Ishikawa (cell line): Measurements from ENCODE around the gene GPR62.

Experiments
- CEBPB ChIP-seq: IDR thresholded peaks from 2 replicates; pipeline ENCODE4 v1.6.1; 2012
- CREB1 ChIP-seq: IDR thresholded peaks from 2 replicates; pipeline ENCODE4 v1.6.1; 2012; ENCODE audit warnings: low read depth
- EGR1 ChIP-seq: IDR thresholded peaks from 2 replicates; pipeline ENCODE4 v1.6.1; 2012
- EP300 ChIP-seq: IDR thresholded peaks from 2 replicates; pipeline ENCODE4 v1.6.1; 2012; ENCODE audit warnings: borderline replicate concordance
- FOXM1 ChIP-seq: IDR thresholded peaks from 2 replicates; pipeline ENCODE4 v1.6.1; 2012; ENCODE audit warnings: low read depth, borderline replicate concordance
- NFIC ChIP-seq: IDR thresholded peaks from 2 replicates; pipeline ENCODE4 v1.6.1; 2012
- RAD21 ChIP-seq: IDR thresholded peaks from 2 replicates; pipeline ENCODE4 v1.6.1; 2012; ENCODE audit warnings: low read depth
- TAF1 ChIP-seq: IDR thresholded peaks from 2 replicates; pipeline ENCODE4 v1.6.1; 2012; ENCODE audit warnings: low read depth, mild to moderate bottlenecking
- TCF12 ChIP-seq: IDR thresholded peaks from 2 replicates; pipeline ENCODE4 v1.6.1; 2012; ENCODE audit warnings: low read depth
- TEAD4 ChIP-seq: IDR thresholded peaks from 2 replicates; pipeline ENCODE4 v1.6.1; 2012
- YY1 ChIP-seq: IDR thresholded peaks from 2 replicates; pipeline ENCODE4 v1.6.1; 2012; ENCODE audit warnings: low read depth
- ZBTB7A ChIP-seq: IDR thresholded peaks from 2 replicates; pipeline ENCODE4 v1.6.1; 2012; ENCODE audit warnings: low read depth
- TF ChIP-seq, protein P1 (sequence below): IDR thresholded peaks from 2 replicates; pipeline ENCODE4 v1.6.1; 2012
- TF ChIP-seq, protein P2 (sequence below): IDR thresholded peaks from 2 replicates; pipeline ENCODE4 v1.6.1; 2012; ENCODE audit warnings: low read depth, mild to moderate bottlenecking
- TF ChIP-seq, protein P3 (sequence below): IDR thresholded peaks from 2 replicates; pipeline ENCODE4 v1.6.1; 2012

The GPR62 gene

DNA sequence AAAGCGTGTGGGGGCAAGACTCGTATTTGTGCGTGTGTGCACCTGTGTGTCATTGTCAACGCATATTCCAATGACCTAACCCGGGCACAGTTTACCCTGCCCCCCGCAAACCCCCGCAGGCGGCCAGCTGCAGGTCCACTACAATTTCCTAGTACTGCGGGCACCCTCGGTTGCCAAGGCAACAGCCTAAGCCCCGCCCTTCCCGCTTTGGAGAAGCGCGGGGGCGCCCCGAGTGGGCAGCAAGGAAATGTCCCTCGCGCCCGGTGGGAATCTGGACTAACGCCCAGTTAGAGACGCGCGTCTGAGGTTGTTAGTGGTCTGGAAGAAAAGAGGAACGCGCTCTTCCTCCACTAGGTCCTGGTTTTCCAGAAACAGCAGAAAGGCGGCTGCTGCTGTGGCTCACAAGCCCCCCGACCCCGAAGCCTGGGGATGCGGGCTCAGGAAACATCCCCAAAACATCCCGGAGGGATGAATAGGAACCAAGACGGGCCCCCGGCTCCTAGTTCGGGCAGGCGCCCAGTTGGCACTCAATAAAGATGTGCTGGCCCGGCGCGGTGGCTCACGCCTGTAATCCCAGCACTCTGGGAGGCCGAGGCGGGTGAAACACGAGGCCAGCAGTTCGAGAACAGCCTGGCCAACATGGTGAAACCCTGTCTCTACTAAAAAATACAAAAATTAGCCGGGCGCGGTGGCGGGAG, 20.8 kb downstream of the GPR62 start:
- TF ChIP-seq RAD21 (peak; percentile 16; the same call in 1 of the 2 replicates), TEAD4 (no peak), EGR1 (peak; percentile 69), NFIC (no peak)

DNA sequence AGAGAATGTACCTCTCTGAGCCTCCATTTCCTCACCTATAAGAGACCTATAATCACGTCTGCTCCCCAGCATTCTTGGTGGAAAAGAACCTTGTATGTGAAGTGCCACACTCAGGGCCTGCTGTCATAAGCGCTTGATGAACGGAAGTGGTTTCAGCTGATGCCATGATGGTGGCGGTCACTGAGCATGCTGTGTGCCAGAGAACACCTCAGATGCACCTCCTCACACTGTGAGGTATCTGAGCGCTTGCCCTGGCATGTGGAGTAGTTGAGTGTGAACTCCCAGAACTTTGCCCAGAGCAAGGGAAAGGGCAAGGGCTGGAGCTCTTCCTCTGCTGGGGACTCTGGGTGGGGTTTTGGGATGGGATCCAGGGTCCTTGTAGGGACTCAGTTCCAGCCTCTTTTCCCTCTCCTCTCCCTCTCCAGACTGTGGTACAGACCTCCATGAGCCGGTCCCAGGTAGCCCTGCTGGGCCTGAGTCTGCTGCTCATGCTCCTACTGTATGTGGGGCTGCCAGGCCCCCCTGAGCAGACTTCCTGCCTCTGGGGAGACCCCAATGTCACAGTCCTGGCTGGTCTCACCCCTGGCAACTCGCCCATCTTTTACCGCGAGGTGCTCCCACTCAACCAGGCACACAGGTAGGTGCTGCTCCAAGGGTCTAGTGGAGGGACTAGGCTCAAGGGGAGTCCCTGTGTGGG, 22.4 kb downstream of the GPR62 start:
- TF ChIP-seq TCF12 (no peak), NFIC (no peak), CREB1 (no peak), TEAD4 (no peak), RAD21 (no peak), YY1 (no peak), EP300 (no peak), ZBTB7A (no peak), EGR1 (no peak), CEBPB (no peak), TAF1 (no peak), FOXM1 (no peak)
- TF ChIP-seq, protein P1, sequence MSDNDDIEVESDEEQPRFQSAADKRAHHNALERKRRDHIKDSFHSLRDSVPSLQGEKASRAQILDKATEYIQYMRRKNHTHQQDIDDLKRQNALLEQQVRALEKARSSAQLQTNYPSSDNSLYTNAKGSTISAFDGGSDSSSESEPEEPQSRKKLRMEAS, result no peak

DNA sequence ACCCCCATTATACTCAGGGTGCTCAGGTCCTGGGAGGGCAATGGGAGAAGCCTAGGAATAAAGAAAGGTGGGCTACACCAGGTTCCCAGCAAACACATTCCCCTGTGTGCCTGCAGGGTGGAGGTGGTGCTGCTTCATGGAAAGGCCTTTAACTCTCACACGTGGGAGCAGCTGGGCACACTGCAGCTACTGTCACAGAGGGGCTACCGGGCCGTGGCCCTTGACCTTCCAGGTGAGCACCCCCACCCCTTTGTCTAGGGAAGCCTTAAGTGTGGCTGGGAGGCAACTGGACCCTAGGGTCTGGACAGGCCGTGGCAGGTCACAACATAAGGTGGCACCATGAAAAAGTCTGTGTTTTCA, 22.9 kb downstream of the GPR62 start:
- TF ChIP-seq CREB1 (no peak), EGR1 (no peak), FOXM1 (no peak), TCF12 (no peak), CEBPB (no peak), RAD21 (no peak), ZBTB7A (no peak), NFIC (no peak), YY1 (no peak), TEAD4 (no peak), EP300 (no peak), TAF1 (no peak)
- TF ChIP-seq, protein P2, sequence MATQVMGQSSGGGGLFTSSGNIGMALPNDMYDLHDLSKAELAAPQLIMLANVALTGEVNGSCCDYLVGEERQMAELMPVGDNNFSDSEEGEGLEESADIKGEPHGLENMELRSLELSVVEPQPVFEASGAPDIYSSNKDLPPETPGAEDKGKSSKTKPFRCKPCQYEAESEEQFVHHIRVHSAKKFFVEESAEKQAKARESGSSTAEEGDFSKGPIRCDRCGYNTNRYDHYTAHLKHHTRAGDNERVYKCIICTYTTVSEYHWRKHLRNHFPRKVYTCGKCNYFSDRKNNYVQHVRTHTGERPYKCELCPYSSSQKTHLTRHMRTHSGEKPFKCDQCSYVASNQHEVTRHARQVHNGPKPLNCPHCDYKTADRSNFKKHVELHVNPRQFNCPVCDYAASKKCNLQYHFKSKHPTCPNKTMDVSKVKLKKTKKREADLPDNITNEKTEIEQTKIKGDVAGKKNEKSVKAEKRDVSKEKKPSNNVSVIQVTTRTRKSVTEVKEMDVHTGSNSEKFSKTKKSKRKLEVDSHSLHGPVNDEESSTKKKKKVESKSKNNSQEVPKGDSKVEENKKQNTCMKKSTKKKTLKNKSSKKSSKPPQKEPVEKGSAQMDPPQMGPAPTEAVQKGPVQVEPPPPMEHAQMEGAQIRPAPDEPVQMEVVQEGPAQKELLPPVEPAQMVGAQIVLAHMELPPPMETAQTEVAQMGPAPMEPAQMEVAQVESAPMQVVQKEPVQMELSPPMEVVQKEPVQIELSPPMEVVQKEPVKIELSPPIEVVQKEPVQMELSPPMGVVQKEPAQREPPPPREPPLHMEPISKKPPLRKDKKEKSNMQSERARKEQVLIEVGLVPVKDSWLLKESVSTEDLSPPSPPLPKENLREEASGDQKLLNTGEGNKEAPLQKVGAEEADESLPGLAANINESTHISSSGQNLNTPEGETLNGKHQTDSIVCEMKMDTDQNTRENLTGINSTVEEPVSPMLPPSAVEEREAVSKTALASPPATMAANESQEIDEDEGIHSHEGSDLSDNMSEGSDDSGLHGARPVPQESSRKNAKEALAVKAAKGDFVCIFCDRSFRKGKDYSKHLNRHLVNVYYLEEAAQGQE, result no peak
- TF ChIP-seq, protein P3, sequence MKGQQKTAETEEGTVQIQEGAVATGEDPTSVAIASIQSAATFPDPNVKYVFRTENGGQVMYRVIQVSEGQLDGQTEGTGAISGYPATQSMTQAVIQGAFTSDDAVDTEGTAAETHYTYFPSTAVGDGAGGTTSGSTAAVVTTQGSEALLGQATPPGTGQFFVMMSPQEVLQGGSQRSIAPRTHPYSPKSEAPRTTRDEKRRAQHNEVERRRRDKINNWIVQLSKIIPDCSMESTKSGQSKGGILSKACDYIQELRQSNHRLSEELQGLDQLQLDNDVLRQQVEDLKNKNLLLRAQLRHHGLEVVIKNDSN, result no peak
- TF ChIP-seq, protein P1, result no peak

DNA sequence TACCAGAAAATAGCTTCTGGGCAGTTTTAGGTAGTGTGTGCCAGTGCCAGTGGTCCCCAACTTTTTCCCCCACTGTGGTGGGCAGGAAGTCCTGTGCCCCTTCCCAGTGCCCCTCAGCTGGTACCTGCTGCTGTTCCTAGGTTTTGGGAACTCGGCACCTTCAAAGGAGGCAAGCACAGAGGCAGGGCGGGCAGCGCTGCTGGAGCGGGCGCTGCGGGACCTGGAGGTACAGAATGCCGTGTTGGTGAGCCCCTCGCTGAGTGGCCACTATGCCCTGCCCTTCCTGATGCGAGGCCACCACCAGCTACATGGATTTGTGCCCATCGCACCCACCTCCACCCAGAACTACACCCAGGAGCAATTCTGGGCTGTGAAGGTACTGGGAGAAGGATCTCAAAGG, 25.1 kb downstream of the GPR62 start:
- TF ChIP-seq FOXM1 (no peak), TEAD4 (no peak)
- TF ChIP-seq, protein P3, result no peak

DNA sequence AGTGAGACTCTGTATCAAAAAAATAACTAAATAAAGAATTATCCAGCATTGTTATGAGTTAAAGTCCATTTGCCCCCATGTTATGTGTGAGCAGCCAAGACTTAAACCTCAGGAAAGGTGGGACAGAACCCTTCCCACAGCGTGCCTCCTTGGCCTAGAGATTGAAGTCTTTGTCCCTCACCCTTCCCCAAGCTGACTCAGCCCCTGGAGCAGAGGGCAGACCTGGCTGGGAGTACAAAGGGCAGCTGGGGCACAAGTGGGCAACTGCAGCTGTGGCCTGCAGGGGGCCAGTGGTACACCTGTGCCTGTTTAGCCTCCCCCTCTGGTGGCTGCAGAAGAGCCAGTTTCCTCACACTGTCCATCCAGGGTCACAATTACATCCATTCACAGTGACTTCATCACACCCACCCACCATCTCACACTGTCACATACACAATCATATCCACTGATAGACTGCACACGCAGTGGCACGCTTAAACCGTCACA, 27.2 kb downstream of the GPR62 start:
- peak; percentile 5; the same call in 1 of the 2 replicates for TF ChIP-seq RAD21
- TF ChIP-seq TAF1, result no peak

DNA sequence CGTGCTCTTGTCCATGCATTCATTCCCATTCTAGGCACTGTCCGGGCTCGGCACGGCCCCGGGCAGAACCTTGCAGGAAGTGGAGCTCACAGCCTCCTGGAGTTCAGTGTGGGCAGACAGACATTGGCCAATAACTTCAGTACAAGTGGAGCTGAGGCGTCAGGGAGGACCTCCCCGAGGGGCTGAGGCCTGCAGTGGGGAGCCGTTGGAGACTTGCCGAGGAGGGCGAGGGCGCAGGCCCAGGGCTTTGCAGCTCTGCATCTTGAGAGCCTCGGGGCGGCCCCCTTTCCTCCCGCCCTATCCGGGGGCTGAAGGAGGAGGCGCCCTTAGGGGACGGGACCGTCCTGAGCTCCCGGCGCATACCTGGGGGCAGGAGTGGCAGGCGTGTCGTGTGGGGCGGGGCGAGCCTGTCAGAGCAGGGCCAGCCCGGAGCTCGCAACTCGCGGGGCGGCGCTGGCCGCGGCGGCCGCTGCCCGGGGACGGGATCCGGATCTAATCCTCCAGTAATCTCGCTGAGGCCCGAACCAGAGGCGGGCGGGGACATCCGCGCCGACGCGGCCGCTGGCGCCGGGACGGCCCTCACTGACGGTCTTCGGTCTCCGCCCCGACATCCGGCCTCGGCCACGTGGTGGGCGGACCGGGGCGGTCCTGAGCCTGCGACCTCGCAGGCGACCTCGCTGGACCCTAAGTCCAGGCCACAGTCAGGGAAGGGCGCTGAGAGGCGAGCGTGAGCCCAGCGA, 27.8 kb downstream of the GPR62 start, which contains the start of gene ACY1:
Gene ACY1, plus strand, starts transcription at position 698 of the 740 bp plus-strand sequence. CDS start 530 bp downstream, outside the sequence.
- TF ChIP-seq TEAD4 (peak; percentile 59; the same call in 1 of the 2 replicates), CEBPB (no peak), YY1 (no peak), EP300 (no peak), NFIC (0 out of 2 replicates have a peak, but pooled peaks have one; percentile 14), RAD21 (no peak), CREB1 (peak; percentile 36; the same call in 1 of the 2 replicates), FOXM1 (no peak), ZBTB7A (peak; percentile 58; the same call in 1 of the 2 replicates), EGR1 (no peak)
- TF ChIP-seq, protein P3, result peak; percentile 92
- TF ChIP-seq, protein P1, result peak; percentile 95
